Osteoblast (primary cell): ENCODE results near the gene KRT12. TPM values are rescaled to one million over a fixed set of nuclear protein-coding genes. Genes with fewer than 3 reads are reported as not detected.
A peak's percentile ranks its signal among the peaks of the same experiment; 100 is the strongest.

Source experiments
- DNase-seq: peaks from one replicate; pipeline ENCODE4 v3.0.0; 2011; ENCODE audit warnings: low spot score, mixed read lengths; ENCODE audit not compliant: insufficient read length; ENCODE audit errors: missing footprints
- H2AFZ ChIP-seq: 2 replicates; pipeline ENCODE4 v1.6.0; 2011; ENCODE audit warnings: mild to moderate bottlenecking, low read length
- H3K27ac ChIP-seq: 2 replicates; pipeline ENCODE4 v1.5.1; 2011; ENCODE audit warnings: mild to moderate bottlenecking, low read depth, low read length, moderate library complexity
- H3K27me3 ChIP-seq: 2 replicates; pipeline ENCODE4 v1.6.0; 2012; ENCODE audit warnings: mild to moderate bottlenecking, control low read depth, inconsistent platforms, low read length, moderate library complexity; ENCODE audit not compliant: insufficient read depth
- H3K36me3 ChIP-seq: 2 replicates; pipeline ENCODE4 v1.5.1; 2011; ENCODE audit warnings: mild to moderate bottlenecking, low read length, control low read depth, moderate library complexity; ENCODE audit not compliant: insufficient read depth
- H3K4me1 ChIP-seq: 2 replicates; pipeline ENCODE4 v1.5.1; 2011; ENCODE audit warnings: mild to moderate bottlenecking, low read length, control low read depth, moderate library complexity; ENCODE audit not compliant: insufficient read depth
- H3K4me2 ChIP-seq: 2 replicates; pipeline ENCODE4 v1.6.0; 2011; ENCODE audit warnings: mild to moderate bottlenecking, low read length; ENCODE audit not compliant: insufficient read depth
- H3K4me3 ChIP-seq: fragments of 200-600 bp; sonication (generic); 3 replicates; pipeline ENCODE4 v1.5.1; 2012; ENCODE audit warnings: mild to moderate bottlenecking, low read length, inconsistent platforms; ENCODE audit not compliant: insufficient read depth
- H3K79me2 ChIP-seq: 2 replicates; pipeline ENCODE4 v1.6.0; 2012; ENCODE audit warnings: mild to moderate bottlenecking, low read length, control low read depth, inconsistent platforms; ENCODE audit not compliant: insufficient read depth
- H3K9me3 ChIP-seq: 2 replicates; pipeline ENCODE4 v1.5.1; 2011; ENCODE audit warnings: low read depth, low read length, control low read depth
- H4K20me1 ChIP-seq: 2 replicates; pipeline ENCODE4 v1.6.0; 2012; ENCODE audit warnings: mild to moderate bottlenecking, low read length, control low read depth; ENCODE audit not compliant: insufficient read depth
- CTCF ChIP-seq: IDR thresholded peaks from 2 replicates; pipeline ENCODE4 v1.5.1; 2011; ENCODE audit warnings: mild to moderate bottlenecking, low read depth, low read length, moderate library complexity; ENCODE audit errors: extremely low read depth
- total RNA-seq: library from RNA; depleted of rRNA; stranded (reverse); fragments of >200 nt; gene quantifications from 2 replicates; pipeline ENCODE4 v1.2.3, GENCODE V29; 2012

The KRT12 gene
- total RNA-seq, 1 donor, result not detected

- Histone ChIP-seq H3K36me3 (peaks cover 11% of the 10 kb centered on the region), H3K4me3 (peak overlapping the region; percentile 83), H2AFZ (peak overlapping the region; percentile 76), H3K27me3 (no peaks in the 10 kb centered on the region), H3K27ac (peak overlapping the region; percentile 82), H4K20me1 (no peaks in the 10 kb centered on the region), H3K4me1 (peaks cover 8% of the 10 kb centered on the region), H3K4me2 (peak overlapping the region; percentile 74), H3K79me2 (peaks cover 29% of the 10 kb centered on the region), H3K9me3 (no peaks in the 10 kb centered on the region)
- TF ChIP-seq CTCF, result no peak
- peak; percentile 56 for DNase-seq
Measured at GRCh38 chr17:40819528-40820125, 47.4 kb downstream of the KRT12 start.

- TF ChIP-seq CTCF, result no peak
Measured at GRCh38 chr17:40818733-40819527, 48.1 kb downstream of the KRT12 start.

GRCh38 chr17:40818343-40818732 is 48.7 kb downstream of the KRT12 start:
- Histone ChIP-seq H3K27me3 (no peaks in the 10 kb centered on the region), H3K4me1 (peaks cover 8% of the 10 kb centered on the region), H3K4me3 (peak overlapping the region; percentile 83), H3K79me2 (peaks cover 25% of the 10 kb centered on the region), H4K20me1 (no peaks in the 10 kb centered on the region), H3K4me2 (peak overlapping the region; percentile 87), H3K27ac (peak overlapping the region; percentile 72), H3K36me3 (peaks cover 11% of the 10 kb centered on the region), H2AFZ (peak overlapping the region; percentile 23), H3K9me3 (no peaks in the 10 kb centered on the region)
- DNase-seq, result no peak
- TF ChIP-seq CTCF, result no peak

More at GRCh38 chr17:40818733-40819527, 48.1 kb downstream of the KRT12 start:
- Histone ChIP-seq H3K27ac (peak overlapping the region; percentile 82), H3K9me3 (no peaks in the 10 kb centered on the region), H3K4me3 (peak overlapping the region; percentile 83), H3K4me1 (peaks cover 8% of the 10 kb centered on the region), H3K4me2 (peak overlapping the region; percentile 87), H3K79me2 (peaks cover 25% of the 10 kb centered on the region), H4K20me1 (no peaks in the 10 kb centered on the region), H3K27me3 (no peaks in the 10 kb centered on the region), H3K36me3 (peaks cover 11% of the 10 kb centered on the region), H2AFZ (peak overlapping the region; percentile 76)
- DNase-seq, result peak; percentile 90

GRCh38 chr17:40817103-40817682 is 49.8 kb downstream of the KRT12 start:
- Histone ChIP-seq H3K9me3 (no peaks in the 10 kb centered on the region), H2AFZ (no peak overlapping the region), H3K4me1 (peaks cover 8% of the 10 kb centered on the region), H4K20me1 (no peaks in the 10 kb centered on the region), H3K4me3 (no peak overlapping the region), H3K4me2 (peak overlapping the region; percentile 87), H3K27ac (no peak overlapping the region), H3K79me2 (peaks cover 22% of the 10 kb centered on the region), H3K27me3 (no peaks in the 10 kb centered on the region), H3K36me3 (peaks cover 11% of the 10 kb centered on the region)
- DNase-seq, result no peak
- no peak for TF ChIP-seq CTCF
